Neural crest cell (in vitro differentiated cells): ENCODE data around the gene DENND4B. TPM values are rescaled to one million over a fixed set of nuclear protein-coding genes. Genes with fewer than 3 reads are reported as not detected.

Experiments
- DNase-seq: peaks from one replicate; pipeline ENCODE4 v3.0.0; 2021; ENCODE audit warnings: low read depth, mixed read lengths, low spot score
- H3K27ac Mint-ChIP-seq: one replicate; pipeline ENCODE4 v1.8.0; 2021; ENCODE audit warnings: mild to moderate bottlenecking, mixed read lengths; ENCODE audit not compliant: unreplicated experiment
- H3K27me3 Mint-ChIP-seq: 2 replicates; pipeline ENCODE4 v1.8.0; 2021; ENCODE audit warnings: low read depth, mild to moderate bottlenecking, mixed read lengths
- H3K36me3 Mint-ChIP-seq: 2 replicates; pipeline ENCODE4 v1.8.0; 2021; ENCODE audit warnings: low read depth, mild to moderate bottlenecking, mixed read lengths
- H3K4me1 Mint-ChIP-seq: 2 replicates; pipeline ENCODE4 v1.8.0; 2021; ENCODE audit warnings: mixed read lengths
- H3K4me3 Mint-ChIP-seq: one replicate; pipeline ENCODE4 v1.8.0; 2021; ENCODE audit warnings: mild to moderate bottlenecking, mixed read lengths
- H3K9me3 Mint-ChIP-seq: 2 replicates; pipeline ENCODE4 v1.8.0; 2021; ENCODE audit warnings: mixed read lengths
- CTCF ChIP-seq: fragments of 200-600 bp; sonication (generic); conservative IDR thresholded peaks from 2 replicates; pipeline ENCODE4 v1.5.0; 2021; ENCODE audit warnings: antibody characterized with exemption, mild to moderate bottlenecking
- total RNA-seq: library from RNA; stranded (reverse); gene quantifications from 2 replicates; pipeline ENCODE4 v1.2.1, GENCODE V29; 2021

DENND4B gene
- total RNA-seq, 1 donor from 2014 or later, result 75.2 TPM

- Mint-ChIP-seq H3K27ac (peak within 1 kb of the TSS; percentile 97), H3K27me3 (peaks cover 2% of the 10 kb centered on the region), H3K4me3 (peak within 1 kb of the TSS; percentile 91), H3K9me3 (no peaks in the 10 kb centered on the region), H3K36me3 (no peaks in the 10 kb centered on the region), H3K4me1 (peaks cover 39% of the 10 kb centered on the region)
- peak; percentile 97 for DNase-seq
- no peak for TF ChIP-seq CTCF
Measured at GRCh38 chr1:153922972-153923925, 23.3 kb downstream of the DENND4B start, which contains the start of gene GATAD2B. Gene GATAD2B (minus strand): TSS chr1:153922972. CDS start chr1:153828347, 94,625 bp downstream.

- DNase-seq, result no peak
- Mint-ChIP-seq H3K9me3 (no peaks in the 10 kb centered on the region), H3K27me3 (peaks cover 2% of the 10 kb centered on the region), H3K27ac (peak overlapping the region; percentile 82), H3K4me3 (peak overlapping the region; percentile 91), H3K4me1 (peaks cover 35% of the 10 kb centered on the region), H3K36me3 (no peaks in the 10 kb centered on the region)
- TF ChIP-seq CTCF, result peak; percentile 35
Measured at GRCh38 chr1:153922076-153922971, 24.2 kb downstream of the DENND4B start.

- peak overlapping the region; percentile 91 for H3K4me3 Mint-ChIP-seq
- DNase-seq, result no peak
- TF ChIP-seq CTCF, result no peak
- no peaks in the 10 kb centered on the region for H3K9me3 Mint-ChIP-seq
- peaks cover 35% of the 10 kb centered on the region for H3K4me1 Mint-ChIP-seq
- H3K36me3 Mint-ChIP-seq, result no peaks in the 10 kb centered on the region
- H3K27ac Mint-ChIP-seq, result peak overlapping the region; percentile 82
- H3K27me3 Mint-ChIP-seq, result peaks cover 2% of the 10 kb centered on the region
Measured at GRCh38 chr1:153921803-153922075, 24.8 kb downstream of the DENND4B start.

- Mint-ChIP-seq H3K4me1 (peaks cover 35% of the 10 kb centered on the region), H3K9me3 (no peaks in the 10 kb centered on the region), H3K4me3 (peak overlapping the region; percentile 91), H3K27me3 (peaks cover 2% of the 10 kb centered on the region), H3K27ac (peak overlapping the region; percentile 82), H3K36me3 (no peaks in the 10 kb centered on the region)
- DNase-seq, result no peak
- TF ChIP-seq CTCF, result no peak
Measured at GRCh38 chr1:153921080-153921802, 25.3 kb downstream of the DENND4B start.
